ENCODE data around the gene PPFIBP2.
A peak's percentile ranks its signal among the peaks of the same experiment; 100 is the strongest.

The PPFIBP2 gene

GRCh38 chr11:7683571-7683970, 169.8 kb downstream of the PPFIBP2 start:
- DNase-seq (ENCODE audit: insufficient read length, low spot score) (no peak), FAIRE-seq (no peak)

DNA sequence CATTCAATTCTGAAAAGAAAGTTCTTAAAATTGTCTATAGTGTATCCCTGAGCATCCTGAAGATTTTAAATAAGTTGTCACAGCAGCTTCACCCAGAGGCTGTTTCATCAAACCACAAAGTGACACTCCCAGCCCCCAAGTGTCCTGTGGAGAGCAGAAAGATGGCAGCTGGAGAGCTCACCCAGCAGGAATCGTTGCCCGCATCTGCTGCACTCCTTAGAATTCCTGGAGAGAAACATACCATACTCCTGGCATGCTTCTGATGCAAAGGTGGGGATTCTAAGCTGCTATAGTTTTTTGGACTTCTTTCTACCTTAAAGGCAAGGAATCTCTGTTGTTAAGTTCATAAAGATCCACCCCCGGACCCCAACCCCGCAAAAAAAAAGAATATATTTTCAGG, 173.0 kb downstream of the PPFIBP2 start:
- no peak for DNase-seq (ENCODE audit: insufficient read length, low spot score)

GRCh38 chr11:7687386-7687785, 173.6 kb downstream of the PPFIBP2 start:
- no peak for DNase-seq (ENCODE audit: insufficient read length, low spot score)
- FAIRE-seq: no peak

More for the DNA sequence above, 173.0 kb downstream of the PPFIBP2 start:
- FAIRE-seq: no peak

GRCh38 chr11:7688238-7688826, 174.5 kb downstream of the PPFIBP2 start:
- FAIRE-seq: peak; percentile 58
- DNase-seq (ENCODE audit: insufficient read length, low spot score): no peak

- DNase-seq (ENCODE audit: insufficient read length, low spot score) (no peak), FAIRE-seq (no peak)
Observed at GRCh38 chr11:7689239-7689638, 175.4 kb downstream of the PPFIBP2 start.

- no peak for FAIRE-seq
Observed at GRCh38 chr11:7690648-7691047, 176.8 kb downstream of the PPFIBP2 start.

GRCh38 chr11:7691759-7692350, 178.1 kb downstream of the PPFIBP2 start:
- DNase-seq (ENCODE audit: insufficient read length, low spot score) (no peak), FAIRE-seq (no peak)

More at GRCh38 chr11:7690648-7691047, 176.8 kb downstream of the PPFIBP2 start:
- no peak for DNase-seq (ENCODE audit: insufficient read length, low spot score)

DNA sequence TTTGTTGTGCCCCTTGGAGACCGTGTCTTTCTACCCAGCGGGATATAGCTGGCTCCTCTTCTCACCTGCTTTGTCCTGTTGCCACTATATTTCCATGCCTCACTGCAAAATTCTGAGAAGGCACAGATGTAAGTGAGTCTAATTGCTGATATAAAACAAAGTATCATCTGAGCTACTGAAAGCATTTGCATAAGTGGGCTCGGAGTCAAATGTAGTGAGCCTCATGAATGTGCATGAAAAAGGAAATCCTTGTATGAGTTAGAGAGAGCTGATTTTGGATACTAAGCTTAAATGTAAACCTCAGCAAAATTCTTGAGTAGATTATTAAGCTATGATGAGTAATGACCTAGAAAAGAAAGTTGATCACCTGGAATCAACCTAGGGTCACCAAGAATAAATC, 178.6 kb downstream of the PPFIBP2 start:
- FAIRE-seq: no peak

GRCh38 chr11:7694235-7694634, 180.4 kb downstream of the PPFIBP2 start:
- FAIRE-seq: no peak
- DNase-seq (ENCODE audit: insufficient read length, low spot score): no peak

More for the DNA sequence above, 178.6 kb downstream of the PPFIBP2 start:
- no peak for DNase-seq (ENCODE audit: insufficient read length, low spot score)

DNA sequence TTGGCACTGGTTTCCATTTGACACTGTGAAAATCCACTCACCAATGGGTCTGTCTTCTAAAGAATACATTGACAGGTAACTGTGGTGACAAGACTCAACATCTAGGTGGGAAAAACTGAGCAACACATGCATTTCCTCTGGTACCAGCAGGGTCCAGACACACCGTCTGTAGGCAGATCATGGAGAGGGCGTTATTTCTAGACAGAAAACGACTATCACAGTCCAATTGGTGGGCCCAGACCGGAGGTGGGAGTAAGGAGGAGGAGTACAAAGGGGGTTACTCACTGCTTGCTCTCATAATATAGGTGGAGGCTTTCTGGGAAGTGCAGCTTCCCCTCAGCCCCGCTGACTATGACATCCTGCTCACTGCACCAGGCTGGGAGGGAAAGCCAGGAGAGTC, 182.6 kb downstream of the PPFIBP2 start:
- DNase-seq (ENCODE audit: insufficient read length, low spot score) (no peak), FAIRE-seq (no peak)

All from GM19239 (cell line).